NCI-H345 (cell line): Measurements from ENCODE around the gene PRIM1.
"Not testable (repeated sequence)": the region's sequence is repeated elsewhere in the genome, so short reads cannot be mapped to it uniquely, and the experiment has no call there.

ENCODE experiments used
- DNase-seq: peaks from one replicate; lab custom pipeline; 2025; lab: John Stamatoyannopoulos, UW

The PRIM1 gene

DNA sequence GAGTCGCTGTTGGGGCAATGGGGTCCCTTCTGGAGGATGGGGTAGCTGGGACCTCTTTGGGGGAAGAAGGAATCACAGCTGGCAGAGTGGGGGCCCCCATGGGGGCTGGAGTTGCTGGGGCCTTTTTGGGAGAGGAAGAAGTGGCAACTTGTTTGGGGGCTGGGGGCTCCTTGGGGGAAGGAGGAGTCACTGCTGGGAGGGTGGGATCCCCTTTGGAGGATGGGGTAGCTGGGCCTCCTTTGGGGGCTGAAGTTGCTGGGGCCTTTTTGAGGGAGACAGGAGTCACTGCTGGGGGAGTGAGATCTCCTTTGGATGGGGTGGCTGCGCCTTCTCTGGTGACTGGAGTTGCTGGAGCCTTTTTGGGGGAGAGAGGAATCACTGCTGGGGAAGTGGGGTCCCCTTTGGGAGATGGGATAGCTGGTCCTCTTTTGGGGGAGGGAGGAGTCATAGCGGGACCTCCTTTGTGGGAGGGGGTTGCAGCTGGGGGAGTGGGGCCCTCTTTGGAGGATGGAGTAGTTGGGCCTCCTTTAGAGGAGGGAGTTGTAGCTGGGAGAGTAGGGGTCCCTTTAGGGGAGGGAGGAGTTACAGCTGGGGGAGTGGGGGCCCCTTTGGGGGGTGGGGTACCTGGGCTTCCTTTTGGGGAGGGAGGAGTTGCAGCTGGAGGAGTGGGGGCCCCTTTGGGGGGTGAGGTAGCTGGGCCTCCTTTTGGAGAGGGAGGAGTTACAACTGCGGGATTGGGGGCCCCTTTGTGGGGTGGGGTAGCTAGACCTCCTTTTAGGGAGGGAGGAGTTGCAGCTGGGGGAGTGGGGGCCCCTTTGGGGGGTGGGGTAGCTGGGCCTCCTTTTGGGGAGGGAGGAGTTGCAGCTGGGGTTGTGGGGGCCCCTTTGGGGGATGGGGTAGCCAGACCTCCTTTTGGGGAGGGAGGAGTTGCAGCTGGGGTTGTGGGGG, 34.9 kb downstream of the PRIM1 start:
- no peak for DNase-seq

DNA sequence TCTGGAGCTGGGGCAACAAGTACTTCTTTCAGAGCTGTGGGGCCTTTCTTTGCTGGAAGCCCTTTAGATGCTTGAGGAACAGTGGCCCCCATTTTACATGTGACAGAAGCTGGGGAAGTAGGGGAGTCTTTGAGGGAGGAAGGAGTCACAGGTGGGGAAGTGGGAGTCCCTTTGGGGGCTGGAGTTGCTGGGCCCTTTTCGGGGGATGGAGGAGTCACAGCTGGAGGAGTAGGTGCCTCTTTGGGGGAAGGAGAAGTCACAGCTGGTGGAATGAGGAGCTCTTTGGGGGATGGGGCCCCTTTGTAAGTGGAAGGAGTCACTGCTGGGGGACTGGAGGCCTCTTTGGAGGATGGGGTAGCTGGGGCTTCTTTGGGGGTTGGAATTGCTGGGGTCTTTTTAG, 35.7 kb downstream of the PRIM1 start:
- no peak for DNase-seq

DNA sequence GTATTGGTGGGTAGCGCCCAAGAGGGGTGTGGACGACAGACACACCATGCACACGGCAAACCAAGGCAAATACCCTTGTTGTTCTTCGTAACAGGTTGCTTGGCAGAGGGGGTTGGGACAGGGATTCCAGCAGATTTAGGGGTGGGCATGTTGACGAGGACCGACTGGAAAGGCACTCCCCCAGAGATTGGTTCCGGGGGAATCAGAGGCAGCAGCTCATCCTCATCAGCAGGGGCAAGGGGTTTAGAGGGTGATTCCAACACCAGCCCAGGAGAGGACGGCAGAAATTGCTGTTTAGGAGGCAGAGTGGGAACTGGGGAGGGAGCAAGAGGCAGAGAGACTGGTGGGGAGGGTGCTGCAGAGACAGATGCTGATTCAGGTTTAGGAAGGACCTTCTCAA, 36.3 kb downstream of the PRIM1 start:
- DNase-seq = no peak

DNA sequence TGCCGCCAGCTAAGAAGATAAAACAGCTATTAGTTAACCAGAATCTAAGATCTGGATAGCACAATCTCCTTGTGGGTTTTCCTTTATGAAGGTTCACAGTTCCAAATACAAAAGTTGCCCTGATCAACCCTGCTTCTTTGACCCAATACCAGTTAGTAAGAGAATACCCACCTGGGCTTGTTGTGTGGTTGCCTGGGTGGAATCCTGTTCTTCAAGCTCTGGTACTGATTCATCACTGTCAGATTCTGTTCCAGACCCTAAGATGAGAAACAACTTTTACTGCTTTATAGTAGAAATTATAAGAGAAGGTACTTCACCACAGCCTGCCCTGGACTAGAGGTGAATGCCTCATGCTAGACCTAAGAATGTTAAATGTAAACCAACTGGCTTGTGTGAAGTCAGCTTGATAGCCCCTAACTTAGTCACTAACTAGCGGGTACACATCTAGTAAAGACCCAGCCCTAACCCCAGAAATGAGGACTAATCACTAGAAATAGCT, 37.6 kb downstream of the PRIM1 start:
- DNase-seq = no peak

DNA sequence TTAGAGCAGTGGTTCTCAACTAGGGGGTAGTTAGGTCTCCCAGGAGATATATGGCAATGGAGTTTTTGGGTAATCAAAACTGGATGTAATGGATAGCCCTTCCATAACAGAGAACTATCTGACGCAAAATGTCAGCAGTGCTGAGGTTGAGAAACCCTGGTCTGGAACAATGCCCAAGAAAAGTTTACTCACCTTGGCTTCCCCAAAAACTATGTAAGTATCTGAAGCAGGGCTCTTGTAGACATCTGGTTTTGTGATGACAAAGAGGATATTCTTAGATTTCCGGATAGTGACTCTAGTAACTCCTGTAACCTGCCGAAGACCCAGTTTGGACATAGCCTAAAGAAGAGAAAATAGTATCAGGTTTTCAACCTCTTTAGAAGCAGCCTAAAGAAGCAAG, 38.8 kb downstream of the PRIM1 start:
- DNase-seq = no peak

DNA sequence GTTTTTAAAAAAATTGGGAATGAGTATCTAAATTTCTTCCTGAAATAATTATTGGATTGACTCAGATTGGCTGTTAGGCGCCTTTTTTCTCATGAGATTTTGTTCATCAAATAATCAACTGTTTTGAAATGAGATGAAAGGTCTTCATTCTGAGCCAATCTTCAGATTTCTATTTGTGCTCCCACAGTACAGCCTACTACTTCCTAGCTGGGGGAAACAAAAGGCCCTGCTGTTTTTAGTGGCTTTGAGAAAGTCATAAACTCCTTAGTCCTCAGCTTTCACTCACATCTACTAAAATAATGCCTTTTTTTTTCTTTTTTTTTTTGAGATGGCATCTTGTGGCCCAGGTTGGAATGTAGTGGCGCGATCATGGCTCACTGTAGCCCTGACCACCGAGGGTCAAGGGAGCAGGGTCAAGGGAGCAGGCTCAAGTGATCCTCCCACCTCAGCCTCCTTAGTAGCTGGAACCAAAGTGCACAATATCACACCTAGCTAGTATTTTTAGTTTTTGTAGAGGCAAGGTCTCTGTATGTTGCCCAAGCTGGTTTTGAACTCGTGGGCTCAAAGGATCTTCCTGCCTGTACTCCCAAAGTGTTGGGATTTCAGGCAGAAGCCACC, 42.3 kb downstream of the PRIM1 start:
- DNase-seq = no peak

DNA sequence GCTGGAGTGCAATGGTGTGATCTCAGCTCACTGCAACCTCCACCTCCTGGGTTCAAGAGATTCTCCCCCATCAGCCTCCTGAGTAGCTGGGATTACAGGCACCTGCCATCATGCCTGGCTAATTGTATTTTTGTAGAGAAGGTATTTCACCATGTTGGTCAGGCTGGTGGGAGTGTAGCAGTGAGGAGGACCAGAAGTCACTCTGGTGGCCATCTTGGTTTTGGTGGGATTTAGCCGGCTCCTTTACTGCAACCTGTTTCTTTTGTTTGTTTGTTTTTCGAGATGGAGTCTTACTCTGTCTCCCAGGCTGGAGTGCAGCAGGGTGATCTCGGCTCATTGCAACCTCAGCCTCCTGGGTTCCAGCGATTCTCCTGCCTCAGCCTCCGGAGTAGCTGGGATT, 47.6 kb downstream of the PRIM1 start:
- DNase-seq = not testable (repeated sequence)

DNA sequence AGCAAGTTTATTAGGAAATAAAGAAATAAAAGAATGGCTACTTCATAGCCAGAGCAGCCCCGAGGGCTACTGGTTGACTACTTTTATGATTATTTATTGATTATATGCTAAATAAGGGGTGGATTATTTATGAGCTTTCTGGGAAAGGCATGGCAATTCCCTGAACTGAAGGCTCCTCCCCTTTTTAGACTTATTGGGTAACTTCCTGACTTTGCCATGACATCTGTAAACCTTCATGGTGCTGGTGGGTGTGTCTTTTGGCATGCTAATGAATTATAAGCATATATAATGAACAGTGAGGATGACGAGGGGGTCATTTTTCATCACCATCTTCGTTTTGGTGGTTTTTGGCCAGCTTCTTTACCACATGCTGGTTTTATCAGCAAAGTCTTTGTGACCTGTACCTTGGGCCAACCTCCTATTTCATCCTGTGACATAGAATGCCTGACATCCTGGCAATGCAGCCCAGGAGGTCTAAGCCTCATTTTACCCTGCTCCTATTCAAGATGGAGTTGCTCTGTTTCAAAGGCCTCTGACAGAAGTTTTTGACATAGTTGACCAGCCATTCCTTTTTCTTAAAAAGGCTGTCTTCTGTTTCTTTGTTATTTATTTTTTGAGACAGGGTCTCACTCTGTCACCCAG, 53.0 kb downstream of the PRIM1 start:
- no peak for DNase-seq

DNA sequence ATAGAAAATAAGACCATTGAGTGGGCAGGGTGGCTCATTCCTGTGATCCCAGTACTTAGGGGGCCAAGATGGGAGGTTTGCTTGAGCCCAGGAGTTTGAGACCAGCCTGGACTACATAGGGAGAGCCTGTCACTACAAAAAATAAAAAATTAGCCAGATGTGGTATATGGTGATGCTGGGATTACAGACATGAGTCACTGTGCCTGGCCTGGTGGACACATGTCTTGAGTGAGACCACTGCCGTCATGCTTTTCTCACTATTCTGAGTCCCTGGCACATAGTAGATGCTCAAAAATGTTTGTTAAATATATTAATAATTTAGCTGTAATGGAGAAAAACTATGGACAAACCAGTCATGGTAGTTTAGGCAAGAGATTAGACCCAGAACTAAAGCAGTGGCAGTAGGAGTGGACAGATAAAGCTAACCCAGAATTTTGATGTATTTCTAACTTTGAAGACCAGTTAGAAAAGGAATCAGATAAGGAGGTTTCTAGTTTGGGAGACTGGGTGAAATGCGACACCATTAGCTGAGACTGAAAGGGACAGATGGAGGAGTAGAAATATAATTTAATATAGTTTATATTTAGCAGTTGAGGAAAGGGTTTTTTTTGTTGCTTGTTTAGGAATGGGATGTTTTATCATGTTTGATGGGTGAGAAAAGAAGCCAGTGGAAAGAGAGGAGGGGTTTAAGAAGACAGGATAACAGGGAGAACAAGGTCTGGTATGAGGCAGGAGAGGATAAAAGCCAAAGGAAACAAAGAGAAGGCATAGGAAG, 56.6 kb downstream of the PRIM1 start:
- DNase-seq = no peak

DNA sequence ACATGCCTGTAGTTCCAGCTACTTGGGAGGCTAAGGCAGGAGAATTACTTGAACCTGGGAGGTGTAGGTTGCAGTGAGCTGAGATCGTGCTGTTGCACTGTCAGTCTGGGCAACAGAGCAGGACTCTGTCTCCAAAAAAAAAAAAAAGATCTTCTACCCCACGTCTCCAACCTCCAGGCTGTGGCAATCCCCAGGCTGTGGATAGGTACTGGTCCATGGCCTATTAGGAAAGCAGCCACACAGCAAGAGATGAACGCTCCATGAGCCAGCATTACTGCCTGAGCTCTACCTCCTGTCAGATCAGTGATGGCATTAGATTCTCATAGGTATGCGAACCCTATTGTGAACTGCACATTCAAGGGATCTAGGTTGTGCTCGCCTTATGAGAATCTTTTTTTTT, 58.0 kb downstream of the PRIM1 start:
- no peak for DNase-seq

DNA sequence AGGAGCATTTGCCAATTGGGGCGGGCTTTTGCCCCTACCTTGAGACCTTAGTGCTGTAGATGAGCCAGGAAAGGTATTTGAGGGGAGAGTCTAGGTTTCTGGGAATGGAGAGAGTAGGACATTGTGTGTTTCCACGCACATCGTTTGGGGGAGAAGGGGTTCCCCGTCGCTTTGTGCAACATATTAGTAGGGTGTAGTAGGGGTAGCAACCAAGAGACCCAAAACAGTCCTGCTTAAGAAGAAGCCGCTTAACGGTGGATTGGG, 63.3 kb downstream of the PRIM1 start:
- no peak for DNase-seq

DNA sequence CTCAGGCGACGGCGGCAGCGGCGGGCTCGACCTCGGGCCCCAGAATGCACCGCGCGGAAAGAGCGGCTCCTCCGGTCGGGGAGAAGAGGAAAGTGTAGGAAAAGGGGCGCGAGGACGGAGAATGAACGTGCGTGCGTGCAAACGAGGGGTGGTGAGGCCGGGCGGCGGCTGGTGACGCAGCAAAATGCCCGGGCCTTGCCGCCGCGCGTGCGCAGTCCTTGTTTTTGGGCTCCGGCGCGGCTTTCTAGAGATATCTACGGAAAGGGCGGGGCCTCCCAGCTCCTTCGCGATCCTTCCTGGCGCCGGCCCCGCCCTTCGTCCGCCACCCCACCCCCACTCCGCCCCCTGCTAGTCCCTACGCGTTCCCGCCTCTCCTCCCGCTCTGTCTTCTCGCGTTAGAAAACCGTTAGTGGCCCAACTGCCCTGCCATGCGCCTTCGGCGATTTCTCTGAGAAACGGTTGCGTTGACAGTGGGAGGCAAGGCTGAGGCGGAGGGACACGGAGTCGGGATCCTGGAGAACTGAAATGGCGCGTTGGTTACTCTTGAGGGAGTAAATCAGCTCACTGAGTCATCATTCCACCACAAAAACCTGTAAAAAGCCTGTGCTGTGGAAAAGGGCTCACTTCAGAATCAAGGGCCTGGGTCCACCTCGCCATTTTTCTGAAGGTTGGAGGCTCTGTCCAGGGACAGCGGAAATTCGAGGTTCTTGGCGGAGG, 63.8 kb downstream of the PRIM1 start, which contains the start of gene PTGES3:
Gene PTGES3, minus strand, starts transcription at position 156 of the 717 bp plus-strand sequence. CDS start 285 bp downstream, outside the sequence.
- peak; percentile 98 for DNase-seq

DNA sequence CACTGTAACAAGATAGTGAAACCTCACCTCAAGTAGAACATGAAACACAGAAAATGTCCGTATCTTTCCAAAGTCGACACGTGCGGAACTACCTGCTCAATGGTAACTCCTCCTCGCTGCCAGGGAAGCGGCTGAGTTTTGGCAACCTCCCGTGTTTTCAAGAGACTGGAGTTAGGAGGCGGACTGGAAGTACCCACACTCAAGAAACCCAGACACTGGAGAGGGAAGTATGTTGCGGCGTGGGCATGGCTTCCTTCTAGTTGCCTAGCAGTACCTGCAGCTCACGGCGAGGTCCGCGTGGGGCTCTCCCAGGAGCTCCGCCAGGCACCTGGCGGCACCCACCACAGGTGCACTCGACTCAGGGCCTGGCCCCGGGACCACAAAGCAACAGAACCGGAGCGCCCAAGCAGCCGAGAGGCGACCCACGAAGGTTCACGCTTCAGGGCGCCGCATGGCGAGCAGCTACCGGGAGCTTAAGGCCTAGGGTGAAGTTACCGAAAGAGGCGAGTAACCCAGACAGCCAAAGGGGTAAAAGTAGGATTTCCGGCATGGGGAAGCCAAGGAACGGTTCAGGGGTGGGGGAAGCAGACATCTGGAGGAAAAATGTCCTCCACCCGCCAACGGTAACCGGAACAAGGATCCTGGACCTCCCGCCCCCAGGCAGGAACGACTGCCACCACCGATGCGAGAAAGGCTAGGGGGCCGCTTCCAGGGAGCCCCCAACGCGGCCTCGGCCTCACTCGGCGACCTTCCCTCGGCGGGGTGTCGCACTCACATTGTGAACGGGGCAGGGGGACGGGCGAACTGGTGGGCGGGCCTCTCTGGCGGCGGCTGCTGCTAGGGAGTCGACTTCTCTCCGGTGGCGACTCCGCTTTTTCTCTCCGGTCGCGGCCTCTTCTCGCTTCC, 64.6 kb downstream of the PRIM1 start:
- peak; percentile 48 for DNase-seq

DNA sequence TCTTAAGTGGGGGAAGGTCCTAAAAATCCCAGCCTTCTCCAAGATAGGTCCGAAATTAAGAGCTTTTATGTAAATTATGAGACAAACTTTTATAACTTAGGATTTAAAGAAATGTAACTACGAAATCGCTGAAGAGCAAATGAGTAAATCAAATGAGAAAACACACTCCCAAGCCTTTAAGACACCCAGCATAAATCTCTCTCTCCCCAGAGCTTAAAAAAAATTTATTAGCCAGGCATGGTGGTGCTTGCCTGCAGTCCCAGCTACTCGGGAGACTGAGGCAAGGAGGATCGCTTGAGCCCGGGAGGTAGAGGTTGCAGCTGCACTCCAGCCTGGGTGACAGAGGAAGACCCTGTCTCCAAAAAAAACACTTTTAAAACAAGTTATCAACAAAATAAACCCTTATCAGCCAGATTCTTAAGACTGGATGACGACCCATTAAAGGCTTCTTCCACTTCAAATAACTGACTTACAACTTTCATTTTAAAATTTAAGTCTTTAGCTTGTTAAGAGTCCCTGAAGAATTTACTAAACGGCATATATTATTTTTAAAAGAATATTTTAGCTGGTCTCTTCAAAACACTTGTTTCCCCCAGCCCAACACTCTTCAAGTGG, 67.3 kb downstream of the PRIM1 start:
- DNase-seq = no peak

DNA sequence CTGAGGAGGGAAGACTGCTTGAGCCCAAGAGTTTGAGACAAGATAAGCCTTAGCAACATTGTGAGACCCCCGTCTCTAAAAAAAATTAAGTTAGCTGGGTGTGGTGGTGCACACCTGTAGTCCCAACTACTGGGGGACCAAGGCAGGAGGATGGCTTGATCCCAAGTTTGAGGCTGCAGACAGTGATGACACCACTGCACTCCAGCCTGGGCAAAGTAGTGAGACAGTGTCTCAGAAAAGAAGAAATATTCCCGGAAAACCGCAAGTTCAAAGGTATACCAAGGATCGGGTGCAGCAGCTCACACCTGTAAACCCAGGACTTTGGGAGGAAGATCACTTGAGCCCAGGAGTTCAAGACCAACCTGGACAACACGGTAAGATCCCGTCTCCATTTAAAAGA, 69.8 kb downstream of the PRIM1 start:
- no peak for DNase-seq
